HG03045 (cell line): Measurements from ENCODE around the gene KISS1R.
"Not testable (repeated sequence)": the region's sequence is repeated elsewhere in the genome, so short reads cannot be mapped to it uniquely, and the experiment has no call there.

ENCODE experiments used
- ATAC-seq: cut with Tn5 transposase; IDR thresholded peaks from one replicate; pipeline ENCODE4 v1.9.1; 2021; ENCODE audit warnings: mild to moderate bottlenecking, moderate library complexity; ENCODE audit not compliant: unreplicated experiment

Gene KISS1R

DNA sequence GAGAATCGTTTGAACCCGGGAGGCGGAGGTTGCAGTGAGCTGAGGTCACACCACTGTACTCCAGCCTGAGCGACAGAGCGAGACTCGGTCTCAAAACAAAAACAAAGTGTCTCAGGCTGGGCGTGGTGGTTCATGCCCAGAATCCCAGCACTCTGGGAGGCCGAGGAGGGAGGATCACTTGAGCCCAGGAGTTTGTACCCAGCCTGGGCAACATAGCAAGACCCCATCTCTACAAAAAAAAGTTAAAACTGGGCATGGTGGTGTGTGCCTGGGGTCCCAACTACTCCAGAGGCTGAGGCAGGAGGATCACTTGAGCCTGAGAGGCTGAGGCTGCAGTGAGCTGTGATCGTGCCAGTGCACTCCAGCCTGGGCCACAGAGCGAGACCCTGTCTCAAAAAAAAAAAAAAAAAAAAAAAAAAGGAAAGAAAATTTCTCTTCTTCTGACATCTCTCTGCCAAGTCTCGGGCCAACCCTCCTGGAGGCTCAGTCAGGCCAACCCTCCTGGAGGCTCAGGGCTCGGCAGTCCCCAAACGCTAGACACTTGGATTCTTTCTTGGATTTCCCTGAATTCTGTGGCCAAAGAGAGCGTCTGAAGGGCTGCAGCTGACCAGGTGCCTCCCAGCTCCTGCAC, 35.0 kb downstream of the KISS1R start:
- ATAC-seq = no peak

- ATAC-seq = no peak
These were observed 35.7 kb downstream of the KISS1R start for GRCh38 chr19:952680-953444.

DNA sequence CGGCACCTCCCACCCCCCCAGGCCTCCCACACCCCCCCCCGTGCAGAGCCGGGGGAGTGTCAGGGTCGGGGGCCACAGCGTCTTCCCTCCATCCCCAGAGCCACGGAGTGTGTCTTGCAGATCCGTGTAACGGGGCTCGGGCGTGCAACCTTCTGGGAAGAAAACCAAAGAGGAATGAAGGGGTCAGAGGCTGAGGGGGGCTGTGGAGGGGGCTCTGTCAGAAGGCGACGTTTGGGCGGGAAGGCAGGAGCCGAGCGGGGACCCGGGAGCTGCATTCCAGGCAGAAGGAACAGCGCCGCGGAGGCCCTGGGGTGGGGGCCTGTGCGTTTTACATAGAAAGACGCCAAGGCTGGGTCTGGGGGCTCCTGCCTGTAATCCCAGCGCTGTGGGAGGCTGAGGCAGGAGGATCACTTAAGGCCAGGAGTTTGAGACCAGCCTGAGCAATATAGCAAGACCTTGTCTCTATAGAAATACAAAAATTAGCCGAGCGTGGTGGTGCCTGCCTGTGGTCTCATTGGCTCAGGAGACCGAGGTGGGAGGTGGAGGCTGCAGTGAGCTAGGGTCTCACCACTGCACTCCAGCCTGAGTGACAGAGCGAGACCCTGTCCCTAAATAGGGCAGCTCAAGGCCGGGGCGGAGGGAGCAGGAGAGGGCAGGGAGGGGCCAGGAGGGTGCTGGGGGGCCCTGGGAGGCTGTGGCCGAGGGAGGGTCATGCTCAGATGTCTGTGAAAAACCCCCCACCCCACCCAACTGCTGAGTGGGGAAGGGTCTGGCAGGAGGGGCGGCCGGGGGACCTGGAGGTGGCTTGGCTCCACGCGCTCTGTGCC, 36.5 kb downstream of the KISS1R start:
- no peak for ATAC-seq

- ATAC-seq = no peak
These were observed 37.1 kb downstream of the KISS1R start for GRCh38 chr19:954272-954671.

DNA sequence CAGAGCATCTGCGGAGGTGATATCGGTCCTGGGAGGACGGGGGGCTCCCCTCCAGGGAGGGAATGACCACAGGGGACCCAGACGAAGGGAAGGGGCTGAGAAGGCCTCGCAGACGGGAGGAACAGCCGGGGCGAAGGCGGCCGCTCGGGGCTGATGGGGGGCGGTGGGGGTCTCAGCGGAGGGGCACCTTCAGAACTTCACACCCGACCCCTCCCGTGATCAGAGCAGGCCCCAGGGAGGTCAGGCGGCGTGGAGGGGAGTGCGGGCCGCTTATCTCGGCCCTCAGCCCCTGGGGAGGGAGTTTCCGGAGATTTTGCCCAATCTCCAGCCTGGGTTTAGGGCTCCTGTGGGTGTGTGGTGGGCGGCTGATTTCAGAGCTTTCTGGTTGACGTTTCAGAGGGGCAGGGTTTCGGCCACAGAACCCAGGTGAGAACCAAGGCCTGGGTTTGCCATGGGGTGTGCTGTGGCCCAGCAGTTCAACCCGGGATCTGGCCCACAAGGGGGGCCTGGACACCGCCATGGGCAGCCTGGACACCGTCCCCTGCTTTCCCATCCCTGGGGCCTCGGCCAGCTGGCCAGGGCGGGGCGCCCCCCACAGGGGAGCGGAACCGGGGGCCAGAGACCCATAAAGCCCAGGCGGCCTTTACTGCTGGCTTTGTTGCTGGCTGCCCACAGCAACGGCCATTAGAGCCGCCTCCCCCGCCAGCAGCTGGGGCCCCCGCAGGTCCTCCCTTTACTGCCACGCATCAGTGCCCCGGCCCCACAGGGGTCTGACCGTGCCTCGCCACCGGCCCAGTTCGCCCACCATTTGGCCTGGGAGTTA, 37.8 kb downstream of the KISS1R start:
- ATAC-seq = no peak

GRCh38 chr19:955803-956765, 39.0 kb downstream of the KISS1R start:
- no peak for ATAC-seq

DNA sequence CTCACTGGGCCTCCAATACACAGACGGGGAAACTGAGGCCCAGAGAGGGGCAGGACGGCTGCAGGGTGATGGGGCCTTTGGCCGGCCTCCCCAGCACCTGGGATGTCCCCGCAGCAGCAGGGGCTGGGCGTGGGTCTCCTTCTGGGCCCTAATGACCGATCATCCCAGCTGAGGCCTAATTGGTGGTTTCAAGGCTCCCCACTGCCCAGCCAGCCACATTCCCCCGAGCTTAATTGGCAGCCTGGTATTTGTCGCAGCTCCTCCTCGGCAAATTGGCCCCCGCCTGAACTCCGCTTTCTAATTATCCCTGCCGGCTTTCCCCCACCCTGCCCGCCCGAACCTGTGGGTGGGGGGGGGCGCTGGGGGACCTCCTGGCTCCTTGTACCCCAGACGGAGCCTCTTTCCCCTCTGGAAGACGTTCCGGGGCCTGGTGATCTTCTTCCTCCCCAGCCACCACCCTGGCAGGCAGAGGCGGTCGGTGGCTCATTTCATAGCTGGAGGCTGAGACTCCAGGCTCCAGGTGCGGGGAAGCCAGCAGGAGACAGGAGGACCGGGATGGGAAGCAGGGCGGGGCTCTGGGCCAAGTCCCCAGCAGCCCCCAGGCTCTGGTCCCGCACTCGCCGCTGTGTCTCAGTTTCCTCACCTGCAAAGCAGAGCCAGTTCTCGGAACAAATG, 39.8 kb downstream of the KISS1R start:
- no peak for ATAC-seq

DNA sequence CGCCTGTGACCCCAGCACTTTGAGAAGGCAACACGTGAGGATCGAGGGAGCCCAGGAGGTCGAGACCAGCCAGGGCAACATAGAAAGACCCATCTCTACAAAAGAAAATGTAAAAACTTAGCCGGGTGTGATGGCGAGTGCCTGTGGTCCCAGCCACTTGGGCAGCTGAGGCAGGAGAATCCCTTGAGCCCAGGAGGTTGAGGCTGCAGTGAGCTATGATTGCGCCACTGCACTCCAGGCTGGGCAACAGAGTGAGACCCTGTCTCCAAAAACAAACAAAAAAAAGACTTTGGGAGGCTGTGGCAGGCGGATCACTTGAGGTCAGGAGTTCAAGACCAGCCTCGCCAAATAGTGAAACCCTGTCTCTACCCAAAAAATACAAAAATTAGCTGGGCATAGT, 40.4 kb downstream of the KISS1R start:
- not testable (repeated sequence) for ATAC-seq

GRCh38 chr19:958967-959855, 42.1 kb downstream of the KISS1R start:
- ATAC-seq = no peak

DNA sequence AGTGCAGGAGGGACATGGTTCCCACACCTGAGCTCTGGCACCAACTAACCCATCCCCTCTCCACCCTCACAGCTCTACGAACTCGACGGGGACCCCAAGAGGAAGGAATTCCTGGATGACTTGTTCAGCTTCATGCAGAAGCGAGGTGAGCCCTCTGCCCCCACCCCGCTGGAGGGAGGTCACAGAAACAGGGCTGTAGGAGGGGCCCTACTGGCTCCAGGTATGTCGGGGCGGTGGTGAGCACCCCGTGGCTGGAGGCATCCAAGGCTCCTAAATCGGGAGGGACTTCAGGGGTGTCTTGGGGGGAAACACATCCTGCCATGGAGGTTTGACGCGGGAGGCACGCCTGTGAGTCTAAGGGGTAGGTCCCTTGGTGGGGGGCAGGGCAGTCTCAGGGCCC, 42.9 kb downstream of the KISS1R start:
- ATAC-seq = no peak

DNA sequence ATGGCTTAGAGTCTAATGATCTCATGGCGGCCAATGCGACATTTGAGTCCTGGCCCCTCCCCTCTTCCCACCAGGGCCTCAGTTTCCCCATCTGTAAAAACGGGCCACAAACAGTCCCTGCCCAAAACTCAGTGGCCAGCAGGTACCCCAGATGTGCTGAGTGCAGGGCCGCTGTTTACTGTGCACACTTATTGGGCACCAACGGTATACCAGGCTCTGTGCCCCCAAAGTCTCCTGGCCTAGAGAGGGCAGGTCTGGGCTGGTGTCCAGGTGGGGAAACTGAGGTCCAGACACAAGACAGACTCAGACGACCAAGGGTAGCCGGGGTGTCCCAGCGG, 43.4 kb downstream of the KISS1R start:
- no peak for ATAC-seq

GRCh38 chr19:961866-962620, 44.9 kb downstream of the KISS1R start:
- no peak for ATAC-seq

DNA sequence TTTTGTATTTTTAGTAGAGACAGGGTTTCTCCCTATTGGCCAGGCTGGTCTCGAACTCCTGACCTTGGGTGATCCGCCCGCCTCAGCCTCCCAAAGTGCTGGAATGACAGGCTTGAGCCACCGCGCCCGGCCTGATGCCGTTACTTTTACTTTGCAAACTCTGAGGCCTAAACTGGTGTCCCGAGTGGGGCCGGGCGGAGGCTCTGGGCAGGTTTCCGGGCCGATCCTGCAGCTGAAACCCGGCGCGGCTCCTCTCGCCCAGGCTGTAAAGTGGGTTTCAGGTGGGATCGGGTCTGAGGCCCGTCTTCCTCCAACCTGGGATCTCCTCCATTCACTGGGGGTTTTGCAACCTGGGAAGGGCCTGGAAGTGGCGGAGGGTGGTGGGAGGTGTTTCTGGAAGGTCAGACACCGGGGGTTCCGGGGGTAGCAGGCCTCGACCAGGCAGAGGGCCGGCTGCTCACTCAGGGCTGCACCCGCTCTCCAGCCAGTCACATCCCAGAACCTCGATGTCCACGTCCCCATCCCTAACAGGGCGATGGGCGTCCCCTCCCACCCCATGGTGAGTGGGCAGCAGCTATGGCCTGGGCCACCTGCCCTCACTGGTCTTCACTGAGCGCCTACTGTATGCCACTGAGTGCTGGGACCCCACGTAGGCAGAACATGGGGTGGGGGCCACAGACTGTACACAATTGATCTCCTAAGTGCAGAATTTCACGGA, 45.7 kb downstream of the KISS1R start:
- ATAC-seq = no peak

DNA sequence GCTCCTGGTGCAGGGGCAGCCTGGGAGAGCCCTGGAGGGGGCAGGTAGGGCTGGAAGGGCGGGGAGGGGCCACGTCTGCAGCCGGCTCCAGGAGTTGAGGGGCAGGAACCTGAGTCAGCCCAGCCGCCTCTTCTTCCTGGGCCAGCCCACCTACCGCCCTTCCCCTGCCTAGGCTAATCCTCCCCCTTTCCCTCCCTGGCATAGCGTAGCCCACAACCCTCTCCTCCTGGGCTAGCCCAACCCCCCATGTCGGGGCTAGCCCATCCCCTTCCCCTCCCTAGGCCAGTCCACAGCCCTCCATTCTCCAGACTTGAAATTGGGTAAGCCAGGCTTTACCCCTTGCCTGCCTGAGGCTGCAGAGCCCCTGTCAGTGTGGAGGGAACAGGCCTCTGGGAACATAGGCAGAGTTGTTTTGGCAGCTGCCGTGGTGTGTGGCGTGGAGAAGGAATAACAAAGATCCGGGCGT, 46.4 kb downstream of the KISS1R start:
- ATAC-seq = no peak

DNA sequence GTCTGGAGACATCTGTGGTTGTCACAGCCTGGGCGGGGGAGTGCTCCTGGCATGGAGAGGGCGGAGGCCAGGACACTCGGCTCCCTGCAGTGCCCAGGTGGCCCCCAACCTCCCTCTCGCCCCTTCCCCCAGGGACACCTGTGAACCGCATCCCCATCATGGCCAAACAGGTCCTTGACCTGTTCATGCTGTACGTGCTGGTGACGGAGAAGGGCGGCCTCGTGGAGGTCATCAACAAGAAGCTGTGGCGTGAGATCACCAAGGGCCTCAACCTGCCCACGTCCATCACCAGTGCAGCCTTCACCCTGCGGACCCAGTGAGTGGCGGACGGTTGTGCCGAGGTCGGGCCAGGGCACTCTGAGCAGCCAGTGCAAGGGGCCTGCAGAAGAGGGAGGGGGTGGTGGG, 47.0 kb downstream of the KISS1R start:
- no peak for ATAC-seq

DNA sequence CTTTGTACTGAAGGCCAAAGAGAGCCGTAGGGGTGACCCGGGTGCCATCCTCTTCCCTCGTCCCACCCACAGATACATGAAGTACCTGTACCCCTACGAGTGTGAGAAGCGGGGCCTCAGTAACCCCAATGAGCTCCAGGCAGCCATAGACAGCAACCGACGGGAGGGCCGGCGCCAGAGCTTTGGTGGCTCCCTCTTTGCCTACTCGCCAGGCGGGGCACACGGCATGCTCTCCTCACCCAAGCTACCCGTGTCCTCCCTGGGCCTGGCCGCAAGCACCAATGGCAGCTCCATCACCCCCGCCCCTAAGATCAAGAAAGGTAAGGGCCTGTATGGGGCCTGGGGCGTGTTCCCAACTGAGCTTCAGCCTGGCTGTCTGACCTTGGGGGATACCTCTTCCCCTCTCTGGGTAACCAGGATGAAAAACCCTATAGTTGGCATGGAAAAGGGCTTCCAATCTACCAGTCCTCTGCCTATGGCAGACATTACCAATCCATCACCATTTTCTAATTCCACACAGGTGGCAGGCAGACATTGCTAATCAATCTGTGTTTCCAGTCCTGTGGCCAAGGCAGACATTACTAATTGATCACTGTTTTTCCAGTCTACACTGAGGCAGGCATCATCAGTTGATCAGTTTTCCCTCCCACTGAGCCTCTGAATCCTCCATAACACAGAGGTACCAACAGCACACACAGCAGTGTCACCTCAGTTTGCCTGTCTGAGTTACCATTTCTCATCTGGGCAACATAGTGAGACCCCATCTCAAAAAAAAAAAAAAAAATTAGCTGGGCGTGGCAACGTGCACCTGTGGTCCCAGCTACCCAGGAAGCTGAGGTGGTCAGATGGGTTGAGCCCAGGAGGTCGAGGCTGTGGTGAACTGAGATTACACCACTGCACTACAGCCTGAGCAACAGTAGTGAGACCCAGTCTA, 47.9 kb downstream of the KISS1R start:
- ATAC-seq = no peak
